AG04450 (cell line): Measurements from ENCODE around the gene WIPF3. TPM values are rescaled to one million over a fixed set of nuclear protein-coding genes. Genes with fewer than 3 reads are reported as not detected.

Experiments
- CTCF ChIA-PET: fragments of 300-600, 350-600 bp; formaldehyde crosslinking; extraction: SDS; loops from one replicate; lab custom pipeline; 2022; ENCODE audit warnings: antibody characterized with exemption, inconsistent platforms; lab: Charles Lee
- POLR2A ChIA-PET: fragments of 350-600 bp; formaldehyde crosslinking; extraction: SDS; loops from one replicate; lab custom pipeline; 2021; ENCODE audit warnings: antibody characterized with exemption, inconsistent platforms; lab: Yijun Ruan, JAX
- DNase-seq: peaks from one replicate; pipeline ENCODE4 v3.0.0-alpha.2; 2011; ENCODE audit warnings: low read depth, low spot score
- H3K27ac ChIP-seq: one replicate; pipeline ENCODE4 v1.5.1; 2012; ENCODE audit warnings: low read depth, low read length, control low read depth
- H3K27me3 ChIP-seq: one replicate; pipeline ENCODE4 v1.6.0; 2012; ENCODE audit warnings: low read length; ENCODE audit not compliant: control insufficient read depth, insufficient read depth
- H3K4me3 ChIP-seq: 2 replicates; pipeline ENCODE4 v1.5.1; 2011; ENCODE audit warnings: mild to moderate bottlenecking, low read depth, low read length, control low read depth
- H3K9me3 ChIP-seq: 2 replicates; pipeline ENCODE4 v1.5.1; 2012; ENCODE audit warnings: low read length; ENCODE audit not compliant: control insufficient read depth, insufficient read depth
- polyA plus RNA-seq: library from polyadenylated mRNA; depleted of rRNA; stranded (reverse); fragments of >200 nt; gene quantifications from 2 replicates; pipeline ENCODE4 v1.2.3, GENCODE V29; 2011
- TF ChIP-seq, protein P1 (sequence below): IDR thresholded peaks from 2 replicates; pipeline ENCODE4 v1.5.1; 2011; ENCODE audit warnings: low read depth, low read length, control low read depth, inconsistent platforms

WIPF3 gene
- polyA plus RNA-seq, 1 experiment, result not detected

- no peak for DNase-seq
- ChIA-PET POLR2A (no interaction called here), CTCF (no interaction called here)
- Histone ChIP-seq H3K4me3 (no peak overlapping the region), H3K27ac (no peak overlapping the region), H3K9me3 (no peaks in the 10 kb centered on the region), H3K27me3 (peaks cover 7% of the 10 kb centered on the region)
- TF ChIP-seq, protein P1, sequence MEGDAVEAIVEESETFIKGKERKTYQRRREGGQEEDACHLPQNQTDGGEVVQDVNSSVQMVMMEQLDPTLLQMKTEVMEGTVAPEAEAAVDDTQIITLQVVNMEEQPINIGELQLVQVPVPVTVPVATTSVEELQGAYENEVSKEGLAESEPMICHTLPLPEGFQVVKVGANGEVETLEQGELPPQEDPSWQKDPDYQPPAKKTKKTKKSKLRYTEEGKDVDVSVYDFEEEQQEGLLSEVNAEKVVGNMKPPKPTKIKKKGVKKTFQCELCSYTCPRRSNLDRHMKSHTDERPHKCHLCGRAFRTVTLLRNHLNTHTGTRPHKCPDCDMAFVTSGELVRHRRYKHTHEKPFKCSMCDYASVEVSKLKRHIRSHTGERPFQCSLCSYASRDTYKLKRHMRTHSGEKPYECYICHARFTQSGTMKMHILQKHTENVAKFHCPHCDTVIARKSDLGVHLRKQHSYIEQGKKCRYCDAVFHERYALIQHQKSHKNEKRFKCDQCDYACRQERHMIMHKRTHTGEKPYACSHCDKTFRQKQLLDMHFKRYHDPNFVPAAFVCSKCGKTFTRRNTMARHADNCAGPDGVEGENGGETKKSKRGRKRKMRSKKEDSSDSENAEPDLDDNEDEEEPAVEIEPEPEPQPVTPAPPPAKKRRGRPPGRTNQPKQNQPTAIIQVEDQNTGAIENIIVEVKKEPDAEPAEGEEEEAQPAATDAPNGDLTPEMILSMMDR, result no peak
Measured at GRCh38 chr7:29896685-29897411, 90.5 kb downstream of the WIPF3 start.

DNA sequence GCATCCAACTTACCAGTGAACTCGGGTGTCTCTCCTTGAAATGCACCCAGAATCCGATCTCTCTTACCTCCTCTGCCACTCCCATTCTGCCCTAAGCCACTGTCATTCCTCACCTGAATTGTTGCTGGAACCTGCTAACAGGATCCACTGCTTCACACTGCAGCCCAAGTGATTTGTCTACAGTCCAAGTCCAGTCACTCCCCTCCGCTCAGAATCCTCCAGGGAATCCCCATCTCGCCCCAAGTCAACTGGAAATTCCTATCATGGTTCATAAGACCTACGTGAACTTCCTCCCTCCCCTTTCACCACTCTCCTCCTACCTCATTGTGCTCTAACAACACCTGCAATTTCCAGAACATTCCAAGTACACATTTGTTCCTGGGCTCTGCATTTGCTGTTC lies 92.0 kb downstream of the WIPF3 start:
- peaks cover 3% of the 10 kb centered on the region for H3K27me3 ChIP-seq
- CTCF ChIA-PET, result no interaction called here
- no peak overlapping the region for H3K27ac ChIP-seq
- POLR2A ChIA-PET, result no interaction called here
- H3K4me3 ChIP-seq, result no peak overlapping the region
- TF ChIP-seq, protein P1, result no peak
- DNase-seq, result no peak
- H3K9me3 ChIP-seq, result no peaks in the 10 kb centered on the region

GRCh38 chr7:29900745-29901144 lies 94.4 kb downstream of the WIPF3 start:
- POLR2A ChIA-PET, result no interaction called here
- DNase-seq, result no peak
- CTCF ChIA-PET, result no interaction called here

DNA sequence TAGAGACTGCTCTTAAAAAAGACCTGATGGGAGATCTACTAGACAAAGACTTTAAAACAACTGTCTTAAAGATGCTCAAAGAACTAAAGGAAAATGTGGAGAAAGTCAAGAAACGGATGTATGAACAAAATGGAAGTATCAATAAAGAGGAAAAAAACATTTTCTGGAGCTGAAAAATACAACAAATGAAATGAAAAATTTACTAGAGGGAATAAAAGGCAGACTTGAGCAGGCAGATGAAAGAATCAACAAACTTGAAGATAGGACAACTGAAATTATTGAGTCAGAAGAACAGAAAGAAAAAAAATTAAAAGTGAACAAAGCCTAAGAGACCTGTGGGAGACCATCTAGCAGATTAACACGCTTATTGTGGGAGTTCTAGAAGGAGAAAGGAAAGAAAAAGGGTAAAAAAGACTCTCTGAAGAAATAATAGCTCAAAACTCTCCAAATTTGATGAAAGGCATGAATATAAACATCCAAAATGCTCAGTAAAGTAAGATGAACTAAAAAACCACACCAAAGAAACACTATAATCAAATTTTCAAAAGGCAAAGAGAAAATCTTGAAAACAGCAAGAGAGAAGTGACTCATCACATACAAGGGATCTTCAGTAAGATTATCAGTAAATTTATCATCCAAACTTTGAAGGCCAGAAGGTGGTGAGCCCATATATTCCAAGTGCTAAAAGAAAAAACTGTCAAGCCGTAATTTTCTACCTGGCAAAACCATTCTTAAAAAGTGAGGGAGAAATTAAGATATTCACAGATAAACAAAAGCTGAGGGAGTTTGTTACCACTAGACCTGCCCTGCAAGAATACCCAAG lies 100.1 kb downstream of the WIPF3 start:
- H3K27ac ChIP-seq, result no peak overlapping the region
- POLR2A ChIA-PET, result no interaction called here
- H3K27me3 ChIP-seq, result no peaks in the 10 kb centered on the region
- CTCF ChIA-PET, result interaction anchor here (1.2 to 5.0 kb wide), 3 partner anchors 15 to 155 kb away, joined by 3 to 30 read pairs (median 4); no protein-coding TSS in a partner anchor
- H3K4me3 ChIP-seq, result no peak overlapping the region
- DNase-seq, result no peak
- 0 out of 2 replicates have a peak, but pooled peaks cover 3% of the 10 kb centered on the region for H3K9me3 ChIP-seq
- TF ChIP-seq, protein P1, result no peak

More at GRCh38 chr7:29900745-29901144, 94.4 kb downstream of the WIPF3 start:
- TF ChIP-seq, protein P1, result no peak
- no peak overlapping the region for H3K27ac ChIP-seq
- no peak overlapping the region for H3K4me3 ChIP-seq
- 0 out of 2 replicates have a peak, but pooled peaks cover 3% of the 10 kb centered on the region for H3K9me3 ChIP-seq
- no peaks in the 10 kb centered on the region for H3K27me3 ChIP-seq

GRCh38 chr7:29914180-29914579 lies 107.9 kb downstream of the WIPF3 start:
- Histone ChIP-seq H3K27me3 (no peaks in the 10 kb centered on the region), H3K4me3 (no peak overlapping the region), H3K9me3 (no peaks in the 10 kb centered on the region), H3K27ac (no peak overlapping the region)
- TF ChIP-seq, protein P1, result no peak
- no peak for DNase-seq
- ChIA-PET POLR2A (no interaction called here), CTCF (interaction anchor here (0.6 to 2.3 kb wide), 2 partner anchors 149 to 624 kb away, joined by 3 to 7 read pairs; no protein-coding TSS in a partner anchor)
